Upper lobe of right lung (tissue), 1 donor: Measurements from ENCODE around the gene HEG1. TPM values are rescaled to one million over a fixed set of nuclear protein-coding genes. Genes with fewer than 3 reads are reported as not detected.

Source experiments
- ATAC-seq: fragments of 200-7000 bp; cut with Tn5 transposase; one replicate; pipeline ENCODE4 v1.9.1; 2020; ENCODE audit warnings: mild to moderate bottlenecking, moderate library complexity
- DNase-seq: peaks from one replicate; pipeline ENCODE4 v3.0.0-alpha.2; 2020
- H3K27ac ChIP-seq: fragments of 200-600 bp; one replicate; pipeline ENCODE4 v1.8.0; 2022
- H3K27me3 ChIP-seq: fragments of 200-600 bp; one replicate; pipeline ENCODE4 v1.8.0; 2022; ENCODE audit warnings: mild to moderate bottlenecking
- H3K36me3 ChIP-seq: fragments of 200-600 bp; one replicate; pipeline ENCODE4 v1.8.0; 2022
- H3K4me1 ChIP-seq: fragments of 200-600 bp; one replicate; pipeline ENCODE4 v1.8.0; 2022
- H3K4me3 ChIP-seq: fragments of 200-600 bp; one replicate; pipeline ENCODE4 v1.8.0; 2022; ENCODE audit warnings: mild to moderate bottlenecking
- H3K9me3 ChIP-seq: fragments of 200-600 bp; one replicate; pipeline ENCODE4 v1.8.0; 2022
- CTCF ChIP-seq: fragments of 200-600 bp; IDR thresholded peaks from one replicate; pipeline ENCODE4 v1.8.0; 2022; ENCODE audit warnings: antibody characterized with exemption
- intact Hi-C: fragments of 100-400 bp; cut with DNase I; formaldehyde crosslinking; loops from one replicate; pipeline ENCODE4 v1.11.0; 2022
- total RNA-seq: library from RNA; stranded (reverse); fragmentation: NEBNext Ultra II Directional; extraction: Animal tissue kit (Norgen Biotek cat#: 25700); gene quantifications from one replicate; pipeline ENCODE4 v1.2.1, GENCODE V29; 2021
- donor health status: DM: no; HTN: yes; CAD: no; lungs with severe emphysema.

HEG1 gene
- total RNA-seq, 1 donor from 2014 or later: 234 TPM

DNA sequence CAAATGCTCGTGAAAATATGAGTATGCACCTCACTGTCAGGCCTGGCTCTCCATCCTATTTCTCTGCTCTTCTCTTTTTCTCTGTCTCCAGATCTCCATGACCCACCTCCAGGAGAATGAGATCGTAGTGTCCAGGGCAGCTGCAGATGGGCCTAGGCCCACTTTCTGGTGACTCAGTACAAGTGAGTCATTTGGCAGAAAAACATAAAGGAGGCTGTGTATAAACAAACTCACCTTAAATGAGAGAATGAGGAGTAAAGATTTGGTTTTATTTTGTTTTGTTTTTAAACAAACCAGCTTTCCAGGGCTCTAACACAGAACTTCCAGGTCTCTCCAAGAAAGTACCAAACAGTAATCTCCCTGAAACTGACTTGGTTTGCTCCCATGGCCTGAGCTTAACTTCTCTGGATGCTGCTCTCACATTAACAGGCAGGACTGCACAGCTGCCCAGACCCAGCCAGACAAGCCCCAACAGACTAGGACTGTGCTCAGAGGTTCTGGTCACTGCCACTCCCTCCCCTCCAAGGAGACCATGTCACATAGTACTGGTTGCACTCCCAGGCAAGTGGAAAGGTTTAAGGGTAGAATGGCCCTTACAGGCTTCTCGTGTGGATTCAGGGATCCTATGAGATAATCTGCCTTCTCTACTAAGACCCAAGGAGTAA is 1.5 kb upstream of the HEG1 start:
- H3K9me3 ChIP-seq: no peaks in the 10 kb centered on the region
- peaks cover 56% of the 10 kb centered on the region for H3K4me1 ChIP-seq
- peak overlapping the region; percentile 82 for H3K27ac ChIP-seq
- no peak for TF ChIP-seq CTCF
- ATAC-seq: no peak
- DNase-seq: no peak
- no peaks in the 10 kb centered on the region for H3K36me3 ChIP-seq
- intact Hi-C loops: loop anchor here (10.0 kb wide), 1 partner anchor 87 kb away; no protein-coding TSS in a partner anchor
- H3K4me3 ChIP-seq: no peak overlapping the region
- H3K27me3 ChIP-seq: no peaks in the 10 kb centered on the region

- intact Hi-C loops: loop anchor here (10.0 kb wide), 1 partner anchor 89 kb away; no protein-coding TSS in a partner anchor
- Histone ChIP-seq H3K9me3 (no peaks in the 10 kb centered on the region), H3K4me3 (peak overlapping the region; percentile 84), H3K4me1 (peaks cover 53% of the 10 kb centered on the region), H3K27me3 (no peaks in the 10 kb centered on the region), H3K27ac (peak overlapping the region; percentile 89), H3K36me3 (peaks cover 6% of the 10 kb centered on the region)
- DNase-seq (no peak), ATAC-seq (no peak)
- no peak for TF ChIP-seq CTCF
Observed at GRCh38 chr3:125055331-125055912, 375 bp downstream of the HEG1 start.

DNA sequence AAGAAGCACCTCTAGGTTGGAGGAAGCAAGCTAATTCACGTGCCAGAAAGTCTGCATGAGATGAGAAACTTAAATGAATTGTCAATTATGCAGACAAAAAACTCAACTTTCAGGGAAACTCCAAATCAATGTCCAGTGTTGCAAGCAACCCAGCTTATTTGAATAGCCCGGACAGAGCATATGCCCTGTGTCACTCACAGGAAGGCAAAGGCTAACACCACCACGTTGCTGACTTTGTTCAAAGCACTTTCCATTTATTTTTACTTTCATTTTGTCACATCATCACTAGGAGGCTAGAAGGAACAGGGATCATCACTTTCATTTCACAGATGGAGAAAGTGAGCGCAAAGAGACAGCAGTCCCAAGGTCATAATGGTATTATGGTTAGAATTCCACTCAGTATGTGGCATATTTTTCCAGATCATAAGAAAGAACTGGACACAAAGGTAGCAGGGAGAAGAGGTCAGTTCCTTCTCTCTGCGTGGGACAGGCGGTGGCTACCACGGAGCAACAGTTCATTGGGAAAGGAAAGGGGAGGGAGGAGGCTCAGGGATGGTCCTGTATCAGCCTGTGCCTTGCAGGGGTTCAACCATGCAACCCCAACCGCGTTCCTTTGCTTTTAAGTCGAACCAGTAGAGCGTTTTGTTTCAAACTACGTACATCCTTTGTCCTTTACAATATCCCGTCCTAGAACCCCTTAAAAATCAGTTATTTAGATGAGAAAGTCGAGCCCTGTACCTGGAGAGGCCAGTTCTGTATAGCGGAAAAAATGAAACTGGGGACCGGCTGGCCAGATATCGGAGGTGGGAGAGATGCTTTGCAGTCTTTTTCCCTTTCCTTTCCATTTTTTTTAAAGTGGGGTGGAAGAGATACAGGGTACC is 1.1 kb downstream of the HEG1 start:
- intact Hi-C loops: loop anchor here (10.0 kb wide), 1 partner anchor 90 kb away; no protein-coding TSS in a partner anchor
- peak; percentile 22 for ATAC-seq
- H3K4me1 ChIP-seq: peaks cover 55% of the 10 kb centered on the region
- H3K36me3 ChIP-seq: peaks cover 13% of the 10 kb centered on the region
- H3K4me3 ChIP-seq: peak overlapping the region; percentile 84
- DNase-seq: no peak
- TF ChIP-seq CTCF: peak; percentile 20
- H3K27me3 ChIP-seq: no peaks in the 10 kb centered on the region
- H3K9me3 ChIP-seq: no peaks in the 10 kb centered on the region
- H3K27ac ChIP-seq: peak overlapping the region; percentile 89

GRCh38 chr3:125054062-125054448 is 1.7 kb downstream of the HEG1 start:
- no peak for TF ChIP-seq CTCF
- H3K9me3 ChIP-seq: no peaks in the 10 kb centered on the region
- H3K27me3 ChIP-seq: no peaks in the 10 kb centered on the region
- intact Hi-C loops: loop anchor here (10.0 kb wide), 1 partner anchor 91 kb away; no protein-coding TSS in a partner anchor
- H3K36me3 ChIP-seq: peaks cover 13% of the 10 kb centered on the region
- peak overlapping the region; percentile 89 for H3K27ac ChIP-seq
- no peak for DNase-seq
- H3K4me1 ChIP-seq: peaks cover 57% of the 10 kb centered on the region
- ATAC-seq: no peak
- H3K4me3 ChIP-seq: peak overlapping the region; percentile 84

GRCh38 chr3:125053304-125053699 is 2.5 kb downstream of the HEG1 start:
- DNase-seq (no peak), ATAC-seq (no peak)
- intact Hi-C loops: loop anchor here (10.0 kb wide), 1 partner anchor 91 kb away; no protein-coding TSS in a partner anchor
- Histone ChIP-seq H3K27ac (peak overlapping the region; percentile 89), H3K4me3 (peak overlapping the region; percentile 84), H3K4me1 (peaks cover 65% of the 10 kb centered on the region), H3K27me3 (no peaks in the 10 kb centered on the region), H3K9me3 (no peaks in the 10 kb centered on the region), H3K36me3 (peaks cover 13% of the 10 kb centered on the region)
- TF ChIP-seq CTCF: no peak
